GM21423 (cell line): Measurements from ENCODE around the gene PCK1.

Experiments
- ATAC-seq: cut with Tn5 transposase; IDR thresholded peaks from one replicate; pipeline ENCODE4 v1.9.1; 2021; ENCODE audit warnings: mild to moderate bottlenecking, moderate library complexity; ENCODE audit not compliant: unreplicated experiment

Gene PCK1

DNA sequence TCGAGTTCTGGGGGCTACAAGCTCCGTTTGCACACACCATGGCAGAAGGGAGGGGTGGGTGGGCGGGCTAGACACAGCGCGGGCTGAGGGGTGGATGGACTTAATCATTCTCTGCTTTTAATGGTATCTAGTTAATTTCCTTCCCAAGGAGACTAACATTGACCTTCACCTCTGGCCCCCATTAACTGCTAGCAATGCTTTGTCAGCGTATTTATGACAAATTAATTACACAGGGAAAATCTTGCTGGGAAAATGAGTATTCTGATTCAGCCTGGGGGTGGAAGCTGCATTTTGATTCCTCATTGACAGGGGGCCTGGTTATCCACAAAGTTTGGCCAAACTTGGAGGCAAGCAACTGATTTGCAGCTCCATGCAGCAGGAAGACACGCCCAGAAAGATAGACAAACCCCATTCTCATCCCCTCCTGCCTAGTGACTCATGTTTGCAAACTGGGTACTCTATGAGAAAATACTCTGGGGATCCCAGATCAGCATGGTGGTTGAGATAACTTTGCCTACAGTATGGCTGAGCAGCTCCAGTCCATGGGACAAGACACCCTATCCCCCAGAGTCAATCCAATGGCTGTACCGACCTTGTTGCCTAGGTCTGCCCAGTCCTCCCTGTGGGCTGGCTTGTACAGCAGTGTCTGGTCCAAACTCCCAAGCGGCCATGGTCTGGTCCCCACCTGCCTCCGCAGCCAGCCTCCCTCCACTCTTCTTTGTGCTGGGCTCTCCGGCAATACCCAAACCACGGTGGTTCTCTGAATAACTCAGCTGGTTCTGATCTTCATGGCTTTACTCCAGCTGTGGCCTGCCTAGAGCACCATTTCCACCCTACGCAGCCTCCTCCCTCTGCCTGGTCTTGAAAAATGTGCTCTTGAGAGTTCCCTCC is 39.7 kb downstream of the PCK1 start:
- ATAC-seq, result no peak

DNA sequence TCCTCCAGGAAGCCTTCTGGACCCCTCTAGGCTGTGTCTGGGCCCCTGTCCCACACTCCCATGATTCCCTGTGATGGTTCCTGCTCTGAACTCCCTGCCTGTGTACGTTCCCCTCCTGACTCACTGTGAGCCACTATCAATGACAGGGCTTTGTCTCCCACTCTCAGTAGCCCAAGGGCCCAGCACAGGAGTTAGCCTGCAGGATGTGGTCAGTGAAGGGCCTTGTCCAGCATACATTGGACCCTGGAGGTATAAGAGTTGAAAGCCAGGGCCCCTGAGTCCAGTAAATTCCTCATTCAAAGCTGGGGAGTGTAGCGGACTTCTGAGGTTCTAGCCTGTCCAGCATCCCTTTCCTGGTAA is 40.3 kb downstream of the PCK1 start:
- ATAC-seq, result no peak

DNA sequence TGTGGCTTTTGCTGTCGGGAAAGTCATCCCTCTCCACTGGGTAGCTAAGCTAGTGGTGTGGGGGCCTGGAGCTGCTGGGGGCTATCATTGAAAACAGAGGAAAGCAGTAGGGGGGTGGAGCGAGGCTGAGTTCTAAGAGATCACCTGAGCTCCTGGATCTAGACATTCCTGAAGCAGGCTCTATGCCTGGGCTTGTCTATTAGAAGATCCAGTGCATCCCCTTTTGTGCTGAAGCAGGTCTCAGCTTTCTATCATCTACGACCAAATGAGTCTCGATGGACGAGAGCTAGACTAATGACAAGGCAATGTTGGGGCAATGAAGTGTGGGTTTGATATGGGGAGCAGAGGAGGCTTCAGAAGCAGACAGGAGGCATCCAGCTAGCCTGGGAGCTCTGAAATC is 40.8 kb downstream of the PCK1 start:
- no peak for ATAC-seq

DNA sequence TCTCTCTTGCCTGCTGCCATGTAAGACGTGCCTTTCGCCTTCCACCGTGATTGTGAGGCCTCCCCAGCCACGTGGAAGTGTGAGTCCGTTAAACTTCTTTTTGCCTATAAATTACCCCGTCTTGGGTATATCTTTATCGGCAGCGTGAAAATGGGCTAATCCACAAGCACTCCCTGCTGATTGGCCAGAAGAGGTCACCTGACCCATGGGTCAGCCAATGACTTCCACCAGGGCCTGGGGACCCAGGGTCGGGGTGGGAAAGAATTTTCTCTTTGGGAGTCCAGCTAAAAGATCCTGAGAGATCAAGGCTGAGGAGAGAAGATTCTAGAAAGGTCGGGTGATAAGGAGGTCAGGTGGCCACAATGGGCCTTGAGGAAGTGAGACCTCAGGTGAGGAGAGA is 42.2 kb downstream of the PCK1 start:
- no peak for ATAC-seq

DNA sequence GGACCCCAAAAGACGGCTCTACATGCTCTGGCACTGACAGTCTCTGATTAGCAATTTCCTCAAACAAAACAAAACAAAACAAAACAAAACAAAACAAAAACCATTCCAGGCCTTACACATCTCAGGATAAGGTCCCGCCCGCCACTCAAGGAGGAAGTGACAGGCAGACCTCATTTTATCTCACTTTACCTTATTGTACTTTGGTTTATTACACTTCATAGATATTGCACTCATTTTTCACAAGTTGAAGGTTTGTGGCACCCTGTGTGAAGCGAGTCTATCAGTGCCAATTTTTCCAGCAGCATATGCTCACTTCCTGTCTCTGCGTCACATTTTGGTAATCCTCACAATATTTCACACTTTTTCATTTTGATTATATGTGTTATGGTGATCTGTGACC is 44.1 kb downstream of the PCK1 start:
- ATAC-seq, result no peak

DNA sequence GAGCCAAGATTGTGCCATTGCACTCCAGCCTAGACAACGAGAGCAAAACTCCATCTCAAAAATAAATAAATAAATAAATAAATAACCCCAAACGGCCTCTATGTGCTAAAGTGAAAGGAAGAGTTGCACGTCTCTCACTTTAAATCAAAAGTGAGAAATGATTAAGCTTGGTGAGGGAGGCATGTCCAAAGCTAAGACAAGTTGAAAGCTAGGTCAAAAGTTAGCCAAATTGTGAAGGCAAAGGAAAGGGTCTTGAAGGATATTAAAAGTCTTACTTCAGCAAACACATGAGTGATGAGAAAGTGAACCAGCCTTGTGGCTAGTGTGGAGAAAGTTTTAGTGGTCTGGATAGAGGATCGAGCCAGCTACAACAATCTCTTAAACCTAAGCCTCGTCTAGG is 45.0 kb downstream of the PCK1 start:
- ATAC-seq, result no peak

DNA sequence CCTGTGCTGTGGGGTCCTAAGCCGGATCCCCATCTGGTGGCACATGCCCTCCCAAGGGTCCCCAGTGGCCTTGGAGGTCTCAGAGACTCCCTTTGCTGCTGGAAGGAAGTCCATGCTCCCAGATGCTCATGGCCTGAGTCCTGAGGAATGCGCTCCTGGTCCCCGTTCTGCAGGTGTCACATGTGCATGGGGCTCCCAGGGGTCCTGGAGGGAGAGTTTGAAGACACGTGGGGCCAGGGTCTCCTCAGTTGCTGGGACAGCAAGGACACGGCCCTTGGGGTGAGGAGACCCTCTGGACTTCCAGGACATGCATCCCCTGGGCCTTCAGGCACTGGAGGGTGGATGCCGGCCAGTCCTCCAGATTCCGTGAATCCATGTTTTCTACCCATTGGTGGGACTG is 47.6 kb downstream of the PCK1 start:
- ATAC-seq, result no peak

DNA sequence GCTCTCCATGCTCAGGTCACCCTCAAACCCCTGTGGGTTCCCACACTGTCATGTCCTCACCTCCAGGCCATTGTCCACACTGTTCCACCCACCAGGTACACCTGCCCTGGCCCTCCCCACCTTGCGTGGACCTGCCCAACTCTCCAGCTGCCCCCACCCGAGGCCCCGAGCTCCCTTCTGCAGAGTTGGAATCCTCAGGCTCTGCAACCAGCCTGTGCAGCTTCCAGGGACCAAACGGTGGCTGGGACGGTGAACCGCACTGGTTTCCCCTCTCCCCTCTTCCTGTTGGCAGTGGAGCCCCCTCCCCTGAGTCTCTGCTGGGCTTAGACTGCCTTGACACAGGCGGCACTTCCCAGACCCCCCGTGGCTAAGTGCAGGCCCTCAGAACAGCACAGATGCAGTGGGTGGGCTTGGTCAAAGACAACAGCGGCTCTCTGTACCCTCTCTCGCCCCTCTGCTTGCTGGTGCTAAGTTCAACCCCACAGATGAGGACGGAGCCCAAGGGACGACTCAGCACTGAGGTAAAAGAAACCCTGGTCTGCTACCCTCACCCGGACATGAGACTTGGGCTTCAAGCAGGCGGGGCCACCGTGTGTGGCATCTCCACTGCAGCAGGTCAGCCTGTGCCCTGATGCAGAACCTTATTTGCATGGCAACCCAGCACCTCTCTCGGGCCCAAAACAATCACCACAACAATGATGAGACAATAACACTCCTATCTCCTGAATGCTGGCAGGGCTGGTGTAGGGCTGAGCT is 48.4 kb downstream of the PCK1 start:
- ATAC-seq, result no peak

DNA sequence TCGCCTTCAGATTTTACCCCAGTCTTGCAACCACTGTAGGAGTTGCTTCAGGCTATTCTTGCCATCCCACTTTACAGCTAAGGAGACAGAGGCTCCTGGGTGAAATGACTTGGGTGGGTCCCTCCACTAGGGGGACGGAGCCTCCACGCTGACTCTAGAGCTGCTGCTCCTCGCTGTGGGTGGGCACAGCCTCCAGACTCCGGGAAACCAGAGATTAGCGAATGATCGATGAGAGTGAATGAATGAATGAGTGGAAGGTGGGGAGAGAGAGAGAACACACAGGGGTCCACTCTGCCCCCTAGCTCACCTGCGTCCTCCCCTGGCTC is 48.9 kb downstream of the PCK1 start:
- ATAC-seq, result no peak

DNA sequence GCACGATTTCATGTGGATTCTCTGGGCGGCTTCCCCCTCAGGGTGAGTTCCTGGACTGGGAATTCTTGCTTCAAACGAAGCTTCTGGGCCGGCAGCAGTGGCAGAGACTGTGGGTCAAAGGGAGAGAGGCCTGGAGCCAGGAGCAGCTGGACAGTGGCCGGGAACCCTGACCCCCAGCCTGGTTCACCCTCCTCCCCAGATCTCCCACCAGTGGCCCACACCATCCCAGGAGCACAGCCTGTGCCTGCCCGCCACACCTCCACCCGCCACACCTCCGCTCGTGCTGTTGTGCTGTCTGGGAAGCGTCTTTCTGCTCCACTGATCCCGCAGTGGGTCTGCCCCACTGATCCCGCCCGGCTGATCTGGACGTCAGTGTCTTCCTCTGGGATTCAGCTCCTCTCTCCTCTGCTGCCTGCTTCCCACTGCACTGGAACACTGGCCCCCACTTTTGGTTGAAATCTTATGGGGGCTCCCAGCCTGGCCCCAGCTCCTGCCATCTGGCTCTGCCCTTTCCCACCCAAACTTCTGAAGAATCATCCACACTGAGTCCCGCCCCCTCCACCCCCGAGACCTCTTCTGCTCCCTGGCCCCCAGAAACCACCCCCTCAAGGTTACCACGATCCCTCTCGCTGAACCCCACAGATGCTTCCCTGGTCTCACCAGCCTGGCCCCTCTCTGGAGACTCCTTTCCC is 49.5 kb downstream of the PCK1 start:
- ATAC-seq, result no peak

DNA sequence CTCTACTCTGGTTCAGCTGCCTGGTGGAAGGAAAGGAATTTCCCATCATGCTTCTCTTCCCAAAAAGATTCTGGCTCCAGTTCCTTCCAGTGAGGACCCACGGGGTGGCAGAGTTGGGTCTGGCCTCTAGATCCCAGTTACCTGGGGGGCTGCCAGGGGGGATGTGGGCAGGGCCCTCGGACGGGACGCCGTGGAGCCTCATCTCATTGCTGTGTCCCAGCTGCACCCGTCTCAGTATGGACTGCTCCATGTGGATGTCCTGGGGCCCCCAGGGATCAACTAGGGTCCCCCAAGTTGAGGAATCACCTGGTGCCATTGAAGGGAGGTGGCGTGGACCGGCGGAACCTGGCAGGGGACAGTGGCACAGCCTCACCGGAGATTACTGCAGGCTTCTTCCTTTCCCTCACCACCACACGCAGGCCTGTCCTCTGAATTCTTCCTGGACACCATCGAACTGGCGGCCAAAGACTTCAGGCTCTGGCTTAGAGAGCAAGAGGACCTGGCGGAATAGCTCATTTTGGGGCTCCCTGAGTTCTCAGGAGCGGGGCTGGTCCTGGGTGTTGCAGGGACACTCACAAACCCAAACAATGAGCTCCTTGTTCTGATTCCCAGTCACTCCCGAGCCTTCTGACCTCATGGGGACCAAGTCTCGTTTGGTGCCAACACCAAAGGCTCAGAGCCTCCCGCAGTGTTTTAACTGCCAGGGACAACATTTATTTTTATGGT is 50.8 kb downstream of the PCK1 start:
- ATAC-seq, result no peak

DNA sequence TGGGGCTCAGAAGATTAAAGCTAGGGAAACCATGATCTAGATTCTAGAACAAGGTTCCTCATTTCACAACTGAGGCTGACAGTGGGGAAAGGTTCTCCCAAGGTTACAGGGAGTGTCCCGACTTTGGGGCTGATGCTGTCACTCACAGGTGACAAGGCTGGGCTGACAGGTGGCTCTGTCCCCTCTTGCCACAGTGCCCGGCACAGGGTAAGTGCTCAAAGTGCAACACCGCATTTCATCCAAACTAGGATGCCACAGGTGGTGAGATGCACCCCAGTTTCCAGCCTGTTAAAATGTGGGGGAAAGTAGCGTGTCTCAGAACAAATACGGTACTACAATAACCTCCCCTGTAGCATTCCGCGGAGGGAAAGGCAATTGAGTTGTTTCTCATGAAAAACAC is 51.5 kb downstream of the PCK1 start:
- no peak for ATAC-seq

DNA sequence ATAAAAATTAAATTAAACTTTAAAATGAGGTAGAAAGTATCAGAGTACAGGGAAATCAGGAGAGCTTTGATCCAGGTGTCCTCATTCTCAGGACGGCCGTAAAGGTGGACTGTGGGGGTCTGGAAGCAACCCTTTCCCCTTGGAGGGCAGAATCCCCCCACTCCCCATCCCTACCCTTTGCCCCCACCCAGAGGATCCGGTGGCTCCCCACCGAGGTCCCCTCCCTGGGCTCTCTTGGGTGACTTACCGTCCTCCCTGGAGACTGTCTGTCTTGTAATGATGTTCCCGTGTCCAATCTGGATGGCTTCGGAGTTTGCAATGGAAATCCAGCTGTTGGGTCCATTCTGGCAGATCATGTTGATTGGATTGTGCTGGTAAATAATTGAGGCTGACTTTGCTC is 52.0 kb downstream of the PCK1 start:
- no peak for ATAC-seq

DNA sequence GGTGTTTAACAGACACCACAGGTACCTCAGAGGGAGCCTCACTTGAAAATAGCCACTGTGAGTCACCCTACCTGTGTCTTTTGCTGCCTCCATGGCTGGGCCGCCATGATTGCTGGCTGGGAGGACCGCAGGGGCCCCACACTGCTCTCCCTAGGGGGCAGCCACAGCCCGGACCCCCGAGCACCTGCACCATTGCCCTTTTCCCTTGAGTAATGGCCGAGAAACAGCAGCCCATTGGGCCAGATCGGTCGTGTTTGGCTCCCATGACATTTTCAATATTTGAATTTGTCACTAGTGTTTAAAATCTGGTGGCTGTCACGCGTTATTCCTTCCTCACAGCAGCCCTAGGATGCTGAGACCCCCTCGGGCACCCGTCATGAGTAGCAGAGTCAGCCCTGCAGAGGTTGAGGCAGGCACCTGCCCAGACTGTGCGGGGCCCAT is 52.6 kb downstream of the PCK1 start:
- ATAC-seq, result no peak

DNA sequence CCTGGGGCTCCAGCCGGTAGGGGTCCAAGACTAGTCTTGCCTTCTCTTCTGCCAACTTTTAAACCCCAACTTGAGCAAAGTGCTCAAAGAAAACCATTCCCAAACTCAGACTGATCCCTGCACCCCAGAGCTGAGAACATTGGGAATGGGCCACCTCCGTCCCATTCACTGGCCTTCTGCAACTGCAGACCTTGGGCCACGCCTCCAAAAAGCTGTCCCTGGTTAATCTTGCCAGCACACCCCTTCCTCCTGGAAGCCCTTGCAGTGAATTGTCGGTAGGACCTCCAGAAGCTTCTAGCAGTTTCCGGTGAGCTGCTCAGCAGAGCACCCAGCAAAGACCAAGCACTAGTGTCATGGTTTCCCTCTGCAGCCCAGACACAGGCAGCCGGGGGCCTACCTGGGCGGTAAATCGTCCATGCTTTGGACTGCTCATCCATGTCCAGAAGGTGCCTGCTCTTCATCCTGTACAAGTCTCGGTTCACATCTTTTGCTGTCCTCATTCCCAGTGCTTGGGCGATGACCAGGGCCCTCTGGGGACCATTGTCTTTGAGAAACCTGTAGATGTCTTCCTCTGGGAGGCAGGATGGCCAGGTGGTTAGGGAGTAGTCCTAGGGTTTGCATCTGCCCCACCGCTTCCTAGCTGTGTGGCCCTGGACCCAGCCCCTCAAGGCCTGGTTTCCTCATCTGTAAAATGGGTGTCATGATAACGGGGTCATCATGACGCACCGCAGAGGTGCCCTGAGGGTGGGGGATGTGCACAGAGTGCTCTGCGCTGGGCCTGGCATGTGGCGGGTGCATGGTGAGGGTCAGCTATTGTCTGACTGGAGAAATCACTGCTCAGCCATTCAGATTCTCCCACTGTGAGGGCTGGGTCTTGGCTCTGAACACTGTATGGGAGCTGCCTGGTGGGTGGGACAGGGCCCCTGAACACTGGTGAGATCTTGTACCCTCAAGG is 53.9 kb downstream of the PCK1 start:
- no peak for ATAC-seq

DNA sequence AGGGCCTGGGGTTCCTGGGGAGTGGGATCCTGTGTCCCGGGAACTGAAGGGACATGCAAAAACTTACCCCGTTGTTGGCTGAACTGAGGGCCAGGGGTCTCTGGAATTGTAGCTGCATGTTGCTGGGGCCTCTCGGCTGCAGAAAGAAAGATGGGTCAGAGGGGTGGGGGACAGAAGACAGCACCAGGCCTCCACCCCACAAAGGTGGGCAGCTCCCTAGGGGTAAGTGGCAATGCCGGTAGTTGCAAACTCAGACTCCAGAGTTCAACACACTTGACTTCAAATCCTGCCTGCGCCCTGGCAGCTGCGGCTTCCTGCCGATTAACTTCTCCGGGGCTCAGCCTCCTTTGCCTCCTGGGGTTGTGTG is 54.5 kb downstream of the PCK1 start:
- ATAC-seq, result no peak

DNA sequence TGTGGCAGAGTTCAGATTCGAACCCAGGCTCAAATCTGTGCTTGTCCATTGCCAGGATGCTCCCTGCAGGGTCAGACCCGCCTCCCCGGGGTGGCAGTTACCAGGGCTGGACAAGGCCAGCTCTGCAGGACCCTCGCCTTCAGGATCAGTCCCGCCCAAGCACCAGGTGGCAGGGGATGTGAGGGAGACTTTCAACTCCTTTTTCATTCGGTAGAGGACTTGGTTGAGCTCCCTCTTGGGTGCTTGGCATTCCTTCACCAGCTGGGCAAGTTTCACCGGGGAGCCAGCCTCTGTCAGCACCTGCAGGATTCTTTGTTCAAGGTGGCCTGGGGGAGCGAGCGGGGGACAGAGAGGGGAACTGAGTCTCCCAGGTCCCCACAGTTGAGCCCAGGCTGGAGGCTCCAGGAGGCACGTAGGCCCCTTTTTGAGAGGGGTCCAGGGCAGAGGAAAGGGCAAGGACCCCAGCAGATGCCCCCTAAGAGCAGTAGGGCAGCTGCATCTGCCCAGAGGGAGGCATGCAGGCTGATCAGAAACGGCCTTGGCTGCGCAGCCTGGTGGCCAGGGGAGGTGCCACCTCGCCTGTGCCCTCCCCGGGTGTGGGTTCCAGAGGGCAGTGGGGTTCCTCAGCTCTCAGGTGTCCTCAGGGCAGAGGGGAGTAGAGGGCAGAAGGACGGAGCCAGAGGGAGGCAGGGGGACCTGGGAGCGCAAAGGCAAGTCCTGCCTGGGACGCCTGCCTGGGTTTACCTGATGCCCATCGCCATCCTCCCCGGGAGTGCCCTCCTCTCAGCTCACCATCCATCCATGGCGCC is 55.4 kb downstream of the PCK1 start:
- ATAC-seq, result no peak

DNA sequence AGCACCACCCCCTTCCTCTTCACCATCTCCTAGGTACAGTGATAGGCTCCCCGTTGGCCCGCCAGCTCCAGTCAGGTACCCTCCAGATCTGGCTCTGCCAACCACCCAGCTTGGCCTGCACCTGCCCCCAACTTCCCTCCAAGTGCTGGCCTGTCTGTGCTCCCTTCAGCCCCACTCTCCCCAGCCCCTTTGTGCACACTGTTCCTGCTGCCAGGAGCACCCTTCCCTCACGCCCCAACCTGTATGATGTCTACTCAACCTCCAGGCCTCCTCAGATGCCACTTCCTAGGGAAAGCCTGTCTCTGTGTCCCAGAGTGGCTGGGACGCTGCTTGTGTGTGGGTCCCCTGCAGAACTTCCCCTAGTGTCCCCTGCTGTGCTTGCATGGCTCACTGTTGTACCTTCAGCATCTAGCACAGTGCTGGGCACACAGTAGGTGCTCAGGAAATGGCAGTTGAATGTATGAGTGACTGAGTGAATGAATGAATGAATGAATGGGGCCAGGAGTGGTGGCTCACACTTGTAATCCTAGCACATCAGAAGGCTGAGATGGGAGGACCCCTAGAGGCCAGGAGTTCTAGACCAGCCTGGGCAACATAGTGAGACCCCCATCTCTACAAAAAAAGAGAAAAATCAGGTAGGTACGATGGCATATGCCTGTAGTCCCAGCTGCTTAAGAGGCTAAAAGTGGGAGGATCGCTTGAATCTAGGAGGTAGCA is 56.3 kb downstream of the PCK1 start:
- ATAC-seq, result no peak
